ENCODE measurements around the gene XRN1. TPM values are rescaled to one million over a fixed set of nuclear protein-coding genes. Genes with fewer than 3 reads are reported as not detected.
A peak's percentile ranks its signal among the peaks of the same experiment; 100 is the strongest.
"Not testable (repeated sequence)": the region's sequence is repeated elsewhere in the genome, so short reads cannot be mapped to it uniquely, and the experiment has no call there.

XRN1 gene
- total and polyA plus RNA-seq, 3 experiments from 2014 or later, result 29.0 to 57.8 (median 34.6) TPM

DNA sequence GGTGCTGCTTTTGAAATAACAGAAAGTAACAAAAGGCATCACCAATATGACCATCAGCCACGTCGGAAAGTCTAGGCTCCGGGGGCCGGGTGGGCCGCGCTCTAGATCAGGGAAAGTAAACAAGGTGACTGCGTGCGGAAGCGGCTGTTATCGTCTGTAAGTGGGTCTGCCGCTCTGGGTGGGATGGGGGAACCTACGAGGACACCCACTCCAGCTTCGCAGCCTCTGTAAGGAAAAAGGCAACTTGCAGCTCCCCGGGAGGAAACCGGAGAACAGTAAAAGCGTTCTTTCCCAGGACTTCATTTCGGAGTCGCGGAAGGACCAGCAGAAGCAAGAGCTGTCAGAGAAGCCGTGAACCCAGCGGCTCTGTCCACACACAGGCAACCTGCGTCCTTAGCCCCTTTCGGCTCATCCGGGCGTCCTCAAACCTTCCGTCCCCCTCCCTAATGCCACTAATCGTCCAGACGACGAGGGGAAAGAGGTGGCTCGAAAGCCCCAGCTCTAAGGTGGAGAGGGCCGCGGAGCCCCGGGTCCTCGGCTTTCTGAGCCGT lies 461 bp downstream of the XRN1 start:
- H3K9me3 ChIP-seq (ENCODE audit: low read length), result no peaks in the 10 kb centered on the region
- peak overlapping the region; percentile 99 for H3K4me3 ChIP-seq (ENCODE audit: low read length)
- Mint-ChIP-seq H3K27me3 (no peaks in the 10 kb centered on the region), H3K4me3 (peak overlapping the region; percentile 98 to 100 (median 99)), H3K36me3 (peaks cover 0 to 44% (median 6%) of the 10 kb centered on the region in 3 donors), H3K4me1 (peaks cover 52 to 62% (median 57%) of the 10 kb centered on the region in 3 donors), H3K9me3 (no peaks in the 10 kb centered on the region), H3K27ac (peak overlapping the region; percentile 99 to 100 (median 100))
- H3K4me1 ChIP-seq (ENCODE audit: insufficient read depth, low read length), result peaks cover 46% of the 10 kb centered on the region
- H3K36me3 ChIP-seq (ENCODE audit: insufficient read depth, low read length), result peaks cover 4% of the 10 kb centered on the region
- CTCF ChIA-PET, result no interaction called here
- H3K27ac ChIP-seq (ENCODE audit: low read depth, low read length), result peak overlapping the region; percentile 100
- peak; percentile 19 to 68 (median 49) for DNase-seq
- POLR2A ChIA-PET, result interaction anchor here (0.6 to 0.8 kb wide), 3 partner anchors 146 to 950 kb away, joined by 3 read pairs; no protein-coding TSS in a partner anchor
- H3K27me3 ChIP-seq (ENCODE audit: insufficient read depth, low read length, poor library complexity, severe bottlenecking), result no peaks in the 10 kb centered on the region

DNA sequence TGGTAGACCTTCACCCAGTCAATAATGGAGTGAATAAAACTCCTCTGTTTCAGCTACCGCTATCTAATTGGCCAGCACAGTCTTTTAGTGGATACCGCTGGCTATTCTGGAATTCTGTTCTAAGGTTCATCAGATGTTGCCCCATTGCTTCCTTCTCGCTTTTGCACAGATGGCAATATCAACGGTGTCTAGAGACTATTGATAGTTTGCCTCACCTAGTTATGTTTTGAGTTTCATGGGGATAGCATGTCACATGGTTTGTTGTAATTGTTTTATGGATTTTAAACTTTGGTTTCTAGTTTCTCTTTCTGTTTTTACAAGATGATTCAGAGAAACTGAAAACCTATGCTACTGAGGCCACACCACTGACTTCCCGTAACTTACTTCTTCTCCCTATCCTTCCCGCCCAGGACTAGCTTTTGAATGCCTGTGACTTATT lies 2.0 kb downstream of the XRN1 start:
- H3K27ac ChIP-seq (ENCODE audit: low read depth, low read length), result peak overlapping the region; percentile 1
- Mint-ChIP-seq H3K4me3 (peak overlapping the region; percentile 98 to 100 (median 99)), H3K27ac (peak overlapping the region; percentile 79 to 100 (median 100)), H3K27me3 (no peaks in the 10 kb centered on the region), H3K4me1 (peaks cover 62 to 75% (median 70%) of the 10 kb centered on the region in 3 donors), H3K9me3 (no peaks in the 10 kb centered on the region), H3K36me3 (peaks cover 0 to 32% (median 6%) of the 10 kb centered on the region in 3 donors)
- no peak for DNase-seq
- peaks cover 49% of the 10 kb centered on the region for H3K4me1 ChIP-seq (ENCODE audit: insufficient read depth, low read length)
- H3K36me3 ChIP-seq (ENCODE audit: insufficient read depth, low read length), result peaks cover 4% of the 10 kb centered on the region
- H3K4me3 ChIP-seq (ENCODE audit: low read length), result peak overlapping the region; percentile 99
- ChIA-PET CTCF (no interaction called here), POLR2A (no interaction called here)
- no peaks in the 10 kb centered on the region for H3K27me3 ChIP-seq (ENCODE audit: insufficient read depth, low read length, poor library complexity, severe bottlenecking)
- H3K9me3 ChIP-seq (ENCODE audit: low read length), result no peaks in the 10 kb centered on the region

DNA sequence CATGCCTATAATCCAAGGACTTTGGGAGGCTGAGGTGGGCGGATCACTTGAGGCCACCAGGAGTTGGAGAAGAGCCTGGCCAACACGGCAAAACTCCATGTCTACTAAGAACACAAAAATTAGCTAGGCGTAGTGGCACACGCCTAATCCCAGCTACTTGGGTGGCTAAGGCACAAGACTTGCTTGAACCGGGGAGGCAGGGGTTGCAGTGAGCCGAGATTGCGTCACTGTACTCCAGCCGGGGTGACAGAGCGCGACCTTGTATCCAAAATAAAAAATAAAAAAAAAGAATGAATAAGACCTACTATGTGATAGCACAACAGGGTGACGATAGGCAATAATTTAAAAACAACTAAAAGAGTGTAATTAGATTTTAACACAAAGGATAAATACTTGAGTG lies 3.5 kb downstream of the XRN1 start:
- DNase-seq, result no peak
- ChIA-PET CTCF (no interaction called here), POLR2A (no interaction called here)
- peak overlapping the region in 1 of 8 donors; percentile 53 for H3K27ac Mint-ChIP-seq
- H3K36me3 Mint-ChIP-seq, result peaks cover 0 to 26% (median 2%) of the 10 kb centered on the region in 3 donors
- H3K27me3 Mint-ChIP-seq, result no peaks in the 10 kb centered on the region
- H3K9me3 Mint-ChIP-seq, result no peaks in the 10 kb centered on the region
- Histone ChIP-seq H3K27ac (ENCODE audit: low read depth, low read length) (no peak overlapping the region), H3K4me3 (ENCODE audit: low read length) (no peak overlapping the region), H3K9me3 (ENCODE audit: low read length) (no peaks in the 10 kb centered on the region), H3K36me3 (ENCODE audit: insufficient read depth, low read length) (peaks cover 4% of the 10 kb centered on the region), H3K4me1 (ENCODE audit: insufficient read depth, low read length) (peaks cover 49% of the 10 kb centered on the region), H3K27me3 (ENCODE audit: insufficient read depth, low read length, poor library complexity, severe bottlenecking) (no peaks in the 10 kb centered on the region)
- peaks cover 72 to 87% (median 83%) of the 10 kb centered on the region in 3 donors for H3K4me1 Mint-ChIP-seq
- H3K4me3 Mint-ChIP-seq, result no peak overlapping the region

DNA sequence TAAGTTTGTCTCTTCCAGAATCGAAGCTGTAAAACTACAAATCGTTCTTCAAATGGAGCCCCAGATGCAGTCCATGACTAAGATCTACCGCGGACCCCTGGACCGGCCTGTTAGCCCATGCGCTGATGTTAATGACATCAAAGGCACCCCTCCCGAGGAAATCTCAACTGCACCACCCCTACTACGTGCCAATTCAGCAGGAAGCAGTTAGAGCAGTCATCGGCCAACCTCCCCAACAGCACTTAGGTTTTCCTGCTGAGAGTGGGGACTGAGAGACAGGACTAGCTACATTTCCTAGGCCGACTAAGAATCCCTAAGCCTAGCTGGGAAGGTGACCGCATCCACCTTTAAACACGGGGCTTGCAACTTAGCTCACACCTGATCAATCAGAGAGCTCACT lies 4.8 kb downstream of the XRN1 start:
- Mint-ChIP-seq H3K36me3 (peaks cover 0 to 25% (median 4%) of the 10 kb centered on the region in 3 donors), H3K4me3 (peak overlapping the region in 4 of 7 donors; percentile 13 to 58 (median 32)), H3K4me1 (peaks cover 76 to 90% (median 87%) of the 10 kb centered on the region in 3 donors), H3K27ac (peak overlapping the region in 2 of 8 donors; percentile 53 to 58)
- H3K4me3 ChIP-seq (ENCODE audit: low read length); H3K27me3 ChIP-seq (ENCODE audit: insufficient read depth, low read length, poor library complexity, severe bottlenecking); H3K36me3 ChIP-seq (ENCODE audit: insufficient read depth, low read length); DNase-seq; H3K9me3 Mint-ChIP-seq; H3K27ac ChIP-seq (ENCODE audit: low read depth, low read length); H3K9me3 ChIP-seq (ENCODE audit: low read length); POLR2A ChIA-PET; H3K27me3 Mint-ChIP-seq: not testable (repeated sequence)
- H3K4me1 ChIP-seq (ENCODE audit: insufficient read depth, low read length), result peaks cover 40% of the 10 kb centered on the region
- CTCF ChIA-PET, result interaction anchor here (1.2 kb wide), 1 partner anchor 8 kb away, joined by 3 read pairs; no protein-coding TSS in a partner anchor

DNA sequence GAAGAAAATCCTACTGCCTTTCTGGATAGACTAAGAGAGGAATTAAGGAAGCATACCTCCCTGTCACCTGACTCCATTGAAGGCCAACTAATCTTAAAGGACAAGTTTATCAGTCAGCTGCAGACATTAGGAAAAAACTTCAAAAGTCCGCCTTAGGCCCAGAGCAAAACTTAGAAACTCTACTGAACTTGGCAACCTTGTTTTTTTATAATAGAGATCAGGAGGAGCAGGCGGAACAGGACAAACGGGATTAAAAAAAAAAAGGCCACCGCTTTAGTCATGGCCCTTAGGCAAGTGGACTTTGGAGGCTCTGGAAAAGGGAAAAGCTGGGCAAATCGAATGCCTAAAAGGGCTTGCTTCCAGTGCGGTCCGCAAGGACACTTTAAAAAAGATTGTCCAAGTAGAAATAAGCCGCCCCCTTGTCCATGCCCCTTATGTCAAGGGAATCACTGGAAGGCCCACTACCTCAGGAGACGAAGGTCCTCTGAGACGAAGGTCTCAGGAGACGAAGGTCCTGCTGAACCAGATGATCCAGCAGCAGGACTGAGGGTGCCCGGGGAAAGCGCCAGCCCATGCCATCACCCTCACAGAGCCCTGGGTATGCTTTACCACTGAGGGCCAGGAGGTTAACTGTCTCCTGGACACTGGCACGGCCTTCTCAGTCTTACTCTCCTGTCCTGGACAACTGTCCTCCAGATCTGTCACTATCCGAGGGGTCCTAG lies 8.2 kb downstream of the XRN1 start:
- H3K9me3 ChIP-seq (ENCODE audit: low read length); H3K4me3 Mint-ChIP-seq; H3K27ac ChIP-seq (ENCODE audit: low read depth, low read length); POLR2A ChIA-PET; H3K27me3 Mint-ChIP-seq; CTCF ChIA-PET; H3K4me3 ChIP-seq (ENCODE audit: low read length); DNase-seq; H3K27me3 ChIP-seq (ENCODE audit: insufficient read depth, low read length, poor library complexity, severe bottlenecking); H3K36me3 ChIP-seq (ENCODE audit: insufficient read depth, low read length); H3K9me3 Mint-ChIP-seq: not testable (repeated sequence)
- Mint-ChIP-seq H3K4me1 (peaks cover 58 to 78% (median 74%) of the 10 kb centered on the region in 3 donors), H3K27ac (peak overlapping the region in 5 of 8 donors; percentile 0 to 57 (median 11)), H3K36me3 (peaks cover 0 to 20% (median 4%) of the 10 kb centered on the region in 3 donors)
- peaks cover 17% of the 10 kb centered on the region for H3K4me1 ChIP-seq (ENCODE audit: insufficient read depth, low read length)

DNA sequence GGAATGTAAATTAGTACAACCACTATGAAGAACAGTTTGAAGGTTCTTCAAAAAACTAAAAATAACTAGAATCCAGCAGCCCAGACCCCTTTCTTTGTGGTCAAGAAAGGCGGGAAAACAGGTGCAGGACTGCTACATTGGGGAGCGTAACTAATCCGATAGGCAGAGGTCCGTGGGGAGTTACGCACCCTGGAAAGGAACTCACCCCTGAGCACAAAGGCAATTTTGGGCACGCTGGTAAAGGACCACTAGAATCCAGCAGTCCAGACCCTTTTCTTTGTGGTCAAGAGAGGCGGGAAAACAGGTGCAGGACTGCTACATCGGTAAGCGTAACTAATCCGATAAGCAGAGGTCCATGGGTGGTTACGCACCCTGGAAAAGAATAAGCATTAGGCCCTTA lies 9.7 kb downstream of the XRN1 start:
- H3K9me3 Mint-ChIP-seq; CTCF ChIA-PET; H3K27me3 ChIP-seq (ENCODE audit: insufficient read depth, low read length, poor library complexity, severe bottlenecking); DNase-seq; H3K27me3 Mint-ChIP-seq; H3K9me3 ChIP-seq (ENCODE audit: low read length); H3K4me1 ChIP-seq (ENCODE audit: insufficient read depth, low read length); POLR2A ChIA-PET; H3K4me3 ChIP-seq (ENCODE audit: low read length); H3K27ac ChIP-seq (ENCODE audit: low read depth, low read length); H3K36me3 ChIP-seq (ENCODE audit: insufficient read depth, low read length): not testable (repeated sequence)
- H3K4me3 Mint-ChIP-seq, result peak overlapping the region in 2 of 7 donors; percentile 0 to 8
- H3K4me1 Mint-ChIP-seq, result peaks cover 51 to 74% (median 68%) of the 10 kb centered on the region in 3 donors
- peak overlapping the region in 2 of 8 donors; percentile 0 to 15 for H3K27ac Mint-ChIP-seq
- peaks cover 0 to 19% (median 4%) of the 10 kb centered on the region in 3 donors for H3K36me3 Mint-ChIP-seq

DNA sequence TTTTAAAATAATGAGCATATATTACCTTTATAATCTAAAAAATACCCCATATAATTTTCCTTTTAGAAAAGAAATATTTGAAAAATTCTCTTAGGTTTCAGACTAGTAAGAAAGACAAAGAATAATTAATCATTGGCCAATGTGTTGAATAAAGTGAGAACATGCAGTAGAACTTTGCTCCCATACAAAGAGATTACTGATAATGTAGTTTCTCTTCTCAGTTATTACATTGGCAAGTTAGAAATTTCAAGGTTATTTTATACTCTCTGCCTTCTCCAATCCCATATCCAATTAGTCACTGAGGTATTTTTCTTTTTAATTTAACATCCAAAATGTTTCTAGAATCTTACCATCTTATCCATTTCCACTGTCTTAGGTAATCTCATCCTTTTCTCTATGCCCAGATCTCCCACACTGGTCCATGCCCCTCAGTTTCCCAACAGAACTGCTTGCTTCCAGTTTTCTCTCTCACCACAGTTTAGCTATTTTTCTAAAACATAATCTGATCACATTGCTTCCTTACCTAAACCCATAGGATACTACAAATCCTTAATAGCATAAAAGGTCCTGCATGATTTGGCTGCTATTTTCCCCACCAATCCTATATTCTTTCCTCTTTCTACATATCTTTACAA lies 10.8 kb downstream of the XRN1 start:
- H3K9me3 Mint-ChIP-seq, result no peaks in the 10 kb centered on the region
- Histone ChIP-seq H3K9me3 (ENCODE audit: low read length) (no peaks in the 10 kb centered on the region), H3K4me1 (ENCODE audit: insufficient read depth, low read length) (peaks cover 3% of the 10 kb centered on the region), H3K36me3 (ENCODE audit: insufficient read depth, low read length) (no peaks in the 10 kb centered on the region), H3K27ac (ENCODE audit: low read depth, low read length) (no peak overlapping the region), H3K4me3 (ENCODE audit: low read length) (no peak overlapping the region), H3K27me3 (ENCODE audit: insufficient read depth, low read length, poor library complexity, severe bottlenecking) (no peaks in the 10 kb centered on the region)
- H3K27ac Mint-ChIP-seq, result peak overlapping the region in 6 of 8 donors; percentile 0 to 39 (median 6)
- no peaks in the 10 kb centered on the region for H3K27me3 Mint-ChIP-seq
- no peak for DNase-seq
- CTCF ChIA-PET, result no interaction called here
- H3K36me3 Mint-ChIP-seq, result peaks cover 0 to 24% (median 6%) of the 10 kb centered on the region in 3 donors
- H3K4me3 Mint-ChIP-seq, result peak overlapping the region in 1 of 7 donors; percentile 8
- peaks cover 48 to 72% (median 65%) of the 10 kb centered on the region in 3 donors for H3K4me1 Mint-ChIP-seq
- POLR2A ChIA-PET, result no interaction called here

DNA sequence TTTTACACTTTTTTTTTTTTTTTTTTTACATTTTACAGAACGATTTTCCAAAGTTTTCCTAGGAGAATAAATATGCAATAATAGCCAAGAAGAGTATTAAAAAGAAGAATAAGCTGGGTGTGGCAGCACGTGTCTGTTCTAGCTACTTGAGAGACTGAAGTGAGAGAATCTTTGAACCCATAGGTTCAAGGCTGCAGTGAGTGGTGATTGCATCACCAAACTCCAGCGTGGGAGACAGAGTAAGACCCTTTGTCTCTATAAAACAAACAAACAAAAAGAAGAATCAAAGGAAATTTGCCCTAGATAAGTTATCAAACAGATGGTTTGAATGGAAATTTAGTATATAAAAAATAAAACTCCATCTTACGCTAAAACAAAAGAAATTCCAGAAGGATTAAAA lies 13.3 kb downstream of the XRN1 start:
- Mint-ChIP-seq H3K4me1 (peaks cover 31 to 61% (median 54%) of the 10 kb centered on the region in 3 donors), H3K36me3 (peaks cover 4 to 41% (median 14%) of the 10 kb centered on the region in 3 donors), H3K4me3 (no peak overlapping the region), H3K27ac (peak overlapping the region in 3 of 8 donors; percentile 22 to 86 (median 56)), H3K9me3 (no peaks in the 10 kb centered on the region), H3K27me3 (no peaks in the 10 kb centered on the region)
- Histone ChIP-seq H3K36me3 (ENCODE audit: insufficient read depth, low read length) (peaks cover 10% of the 10 kb centered on the region), H3K27ac (ENCODE audit: low read depth, low read length) (no peak overlapping the region), H3K9me3 (ENCODE audit: low read length) (no peaks in the 10 kb centered on the region), H3K4me1 (ENCODE audit: insufficient read depth, low read length) (no peaks in the 10 kb centered on the region), H3K27me3 (ENCODE audit: insufficient read depth, low read length, poor library complexity, severe bottlenecking) (no peaks in the 10 kb centered on the region), H3K4me3 (ENCODE audit: low read length) (no peak overlapping the region)
- ChIA-PET CTCF (interaction anchor here (1.4 kb wide), 1 partner anchor 9 kb away, joined by 3 read pairs; no protein-coding TSS in a partner anchor), POLR2A (no interaction called here)
- DNase-seq, result no peak
